SHP77 treated with DMSO at 0.1 percent for 48 hours (cell line): ENCODE measurements around the gene CRYAA.
"Not testable (repeated sequence)": the region's sequence is repeated elsewhere in the genome, so short reads cannot be mapped to it uniquely, and the experiment has no call there.

ENCODE experiments used
- DNase-seq: peaks from one replicate; lab custom pipeline; 2025; lab: John Stamatoyannopoulos, UW

Gene CRYAA

GRCh38 chr21:43177043-43177906, 8.5 kb downstream of the CRYAA start:
- DNase-seq = not testable (repeated sequence)

- DNase-seq = not testable (repeated sequence)
Observed at GRCh38 chr21:43178175-43178826, 9.5 kb downstream of the CRYAA start.

GRCh38 chr21:43181033-43181432, 12.2 kb downstream of the CRYAA start:
- not testable (repeated sequence) for DNase-seq

GRCh38 chr21:43187268-43187667, 18.5 kb downstream of the CRYAA start:
- DNase-seq = not testable (repeated sequence)

GRCh38 chr21:43187715-43188114, 18.9 kb downstream of the CRYAA start:
- no peak for DNase-seq

GRCh38 chr21:43188181-43188580, 19.4 kb downstream of the CRYAA start:
- no peak for DNase-seq

- DNase-seq = no peak
Observed at GRCh38 chr21:43188592-43189210, 19.9 kb downstream of the CRYAA start.

GRCh38 chr21:43189936-43190335, 21.1 kb downstream of the CRYAA start:
- no peak for DNase-seq

GRCh38 chr21:43190544-43190943, 21.7 kb downstream of the CRYAA start:
- no peak for DNase-seq

- DNase-seq = no peak
Observed at GRCh38 chr21:43190951-43191350, 22.1 kb downstream of the CRYAA start.

- no peak for DNase-seq
Observed at GRCh38 chr21:43191521-43191920, 22.7 kb downstream of the CRYAA start.

- DNase-seq = no peak
Observed at GRCh38 chr21:43191971-43192370, 23.2 kb downstream of the CRYAA start.

GRCh38 chr21:43192501-43193081, 23.8 kb downstream of the CRYAA start:
- DNase-seq = no peak

GRCh38 chr21:43193088-43193650, 24.4 kb downstream of the CRYAA start:
- DNase-seq = no peak

GRCh38 chr21:43193651-43194302, 25.0 kb downstream of the CRYAA start:
- no peak for DNase-seq

GRCh38 chr21:43194303-43195120, 25.7 kb downstream of the CRYAA start:
- DNase-seq = no peak

GRCh38 chr21:43195121-43196021, 26.6 kb downstream of the CRYAA start:
- no peak for DNase-seq

- no peak for DNase-seq
Observed at GRCh38 chr21:43196826-43197225, 28.0 kb downstream of the CRYAA start.

GRCh38 chr21:43198376-43198775, 29.6 kb downstream of the CRYAA start:
- no peak for DNase-seq

GRCh38 chr21:43201491-43201890, 32.7 kb downstream of the CRYAA start:
- no peak for DNase-seq
